ENCODE measurements around the gene VPS26C. TPM values are rescaled to one million over a fixed set of nuclear protein-coding genes. Genes with fewer than 3 reads are reported as not detected.

Gene VPS26C
- polyA plus RNA-seq, 2 of the 4 experiments (the other 2 are of a cell fraction): 24.2 to 29.5 TPM

DNA sequence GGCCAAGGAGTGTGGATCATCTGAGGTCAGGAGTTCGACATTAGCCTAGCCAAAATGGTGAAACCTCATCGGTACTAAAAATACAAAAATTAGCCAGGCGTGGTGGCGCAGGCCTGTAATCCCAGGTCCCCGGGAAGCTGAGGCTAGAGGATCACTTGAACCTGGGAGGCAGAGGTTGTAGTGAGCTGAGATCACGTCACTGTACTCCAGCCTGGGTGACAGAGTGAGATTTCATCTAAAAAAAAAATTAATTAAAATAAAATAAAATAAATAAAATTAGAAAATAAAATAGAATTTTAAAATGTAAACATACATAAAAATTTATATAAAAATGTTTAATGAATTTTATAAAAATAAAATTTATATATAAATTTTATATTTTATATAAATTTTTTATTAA is 5.8 kb upstream of the VPS26C start:
- 0 out of 3 replicates have a peak, but pooled peaks cover 3% of the 10 kb centered on the region for H3K4me1 ChIP-seq
- no peak overlapping the region for H3K4me3 ChIP-seq
- no peak overlapping the region for H3K27ac ChIP-seq
- POLR2A ChIA-PET: no interaction called here
- no peak overlapping the region for H3K4me2 ChIP-seq
- TF ChIP-seq NPAS2 (CRISPR knock-in tag; IDR thresholded peaks at IDR 0.05; ENCODE audit: borderline replicate concordance): no peak
- TF ChIP-seq BHLHE40 (IDR thresholded peaks at IDR 0.05; ENCODE audit: low read depth, low read length): no peak
- TF ChIP-seq KDM5A (IDR thresholded peaks at IDR 0.05): no peak
- no peak for TF ChIP-seq HDAC2 (IDR thresholded peaks at IDR 0.05)
- TF ChIP-seq HEYL (CRISPR knock-in tag; IDR thresholded peaks at IDR 0.05): no peak
- TF ChIP-seq HOXB13 (CRISPR knock-in tag; IDR thresholded peaks at IDR 0.05; ENCODE audit: low read depth): no peak
- no peak for TF ChIP-seq RARB (CRISPR knock-in tag; IDR thresholded peaks at IDR 0.05)
- no peak for TF ChIP-seq HOXA7 (CRISPR knock-in tag; IDR thresholded peaks at IDR 0.05)
- TF ChIP-seq CEBPB (IDR thresholded peaks at IDR 0.05): no peak
- TF ChIP-seq CHD4 (IDR thresholded peaks at IDR 0.05; ENCODE audit: borderline replicate concordance): no peak
- FAIRE-seq (no peak), DNase-seq (ENCODE audit: low read depth in 1 of 2, low spot score in 1 of 2) (no peak), ATAC-seq (no peak)
- WGBS (ENCODE audit: missing lambda C conversion rate): 81% methylated on average over 6 of the region's 6 CpGs
- no peaks in the 10 kb centered on the region for H3K9me3 ChIP-seq
- CTCF ChIA-PET: no interaction called here

GRCh38 chr21:37270576-37271365 is 3.6 kb upstream of the VPS26C start:
- Histone ChIP-seq H3K9me3 (no peaks in the 10 kb centered on the region), H3K4me1 (peaks cover 8% of the 10 kb centered on the region; the same call in 1 of the 3 replicates), H3K4me3 (no peak overlapping the region), H3K4me2 (no peak overlapping the region), H3K27ac (no peak overlapping the region)
- no peak for DNase-seq (ENCODE audit: low read depth in 1 of 2, low spot score in 1 of 2)
- no peak for FAIRE-seq
- TF ChIP-seq ATOH8 (CRISPR knock-in tag; IDR thresholded peaks at IDR 0.05; ENCODE audit: low read depth) (no peak), RCOR1 (IDR thresholded peaks at IDR 0.05; ENCODE audit: low read depth, low read length) (no peak), ZNF302 (CRISPR knock-in tag; IDR thresholded peaks at IDR 0.05) (no peak), ZC3H11A (IDR thresholded peaks at IDR 0.05) (no peak), RNF2 (IDR thresholded peaks at IDR 0.05; ENCODE audit: borderline replicate concordance, low read depth) (no peak), KDM5A (IDR thresholded peaks at IDR 0.05) (no peak), MAX (IDR thresholded peaks at IDR 0.05) (no peak), HES2 (IDR thresholded peaks at IDR 0.05) (no peak), JUNB (IDR thresholded peaks at IDR 0.05) (no peak), HOXA7 (CRISPR knock-in tag; IDR thresholded peaks at IDR 0.05) (no peak), ZFP36 (IDR thresholded peaks at IDR 0.05; ENCODE audit: borderline replicate concordance, partially characterized antibody) (no peak), GATA3 (IDR thresholded peaks at IDR 0.05; ENCODE audit: borderline replicate concordance) (no peak), HDAC2 (IDR thresholded peaks at IDR 0.05) (no peak), TFCP2L1 (CRISPR knock-in tag; IDR thresholded peaks at IDR 0.05) (no peak), HEYL (CRISPR knock-in tag; IDR thresholded peaks at IDR 0.05) (no peak), FOSB (CRISPR knock-in tag; IDR thresholded peaks at IDR 0.05) (no peak), USF2 (IDR thresholded peaks at IDR 0.05) (no peak), E2F6 (IDR thresholded peaks at IDR 0.05; ENCODE audit: borderline replicate concordance, low read depth) (no peak)
- TF ChIP-seq, protein P1, sequence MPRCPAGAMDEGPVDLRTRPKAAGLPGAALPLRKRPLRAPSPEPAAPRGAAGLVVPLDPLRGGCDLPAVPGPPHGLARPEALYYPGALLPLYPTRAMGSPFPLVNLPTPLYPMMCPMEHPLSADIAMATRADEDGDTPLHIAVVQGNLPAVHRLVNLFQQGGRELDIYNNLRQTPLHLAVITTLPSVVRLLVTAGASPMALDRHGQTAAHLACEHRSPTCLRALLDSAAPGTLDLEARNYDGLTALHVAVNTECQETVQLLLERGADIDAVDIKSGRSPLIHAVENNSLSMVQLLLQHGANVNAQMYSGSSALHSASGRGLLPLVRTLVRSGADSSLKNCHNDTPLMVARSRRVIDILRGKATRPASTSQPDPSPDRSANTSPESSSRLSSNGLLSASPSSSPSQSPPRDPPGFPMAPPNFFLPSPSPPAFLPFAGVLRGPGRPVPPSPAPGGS (IDR thresholded peaks at IDR 0.05): no peak
- TF ChIP-seq, protein P2, sequence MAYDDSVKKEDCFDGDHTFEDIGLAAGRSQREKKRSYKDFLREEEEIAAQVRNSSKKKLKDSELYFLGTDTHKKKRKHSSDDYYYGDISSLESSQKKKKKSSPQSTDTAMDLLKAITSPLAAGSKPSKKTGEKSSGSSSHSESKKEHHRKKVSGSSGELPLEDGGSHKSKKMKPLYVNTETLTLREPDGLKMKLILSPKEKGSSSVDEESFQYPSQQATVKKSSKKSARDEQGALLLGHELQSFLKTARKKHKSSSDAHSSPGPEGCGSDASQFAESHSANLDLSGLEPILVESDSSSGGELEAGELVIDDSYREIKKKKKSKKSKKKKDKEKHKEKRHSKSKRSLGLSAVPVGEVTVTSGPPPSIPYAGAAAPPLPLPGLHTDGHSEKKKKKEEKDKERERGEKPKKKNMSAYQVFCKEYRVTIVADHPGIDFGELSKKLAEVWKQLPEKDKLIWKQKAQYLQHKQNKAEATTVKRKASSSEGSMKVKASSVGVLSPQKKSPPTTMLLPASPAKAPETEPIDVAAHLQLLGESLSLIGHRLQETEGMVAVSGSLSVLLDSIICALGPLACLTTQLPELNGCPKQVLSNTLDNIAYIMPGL (CRISPR knock-in tag; IDR thresholded peaks at IDR 0.05; ENCODE audit: borderline replicate concordance): no peak
- ATAC-seq: no peak
- 81% methylated on average over 8 of the region's 8 CpGs for WGBS (ENCODE audit: missing lambda C conversion rate)
- POLR2A ChIA-PET: no interaction called here
- CTCF ChIA-PET: no interaction called here
